Loucy (cell line): ENCODE results near the gene FCSK.

Experiments used
- CTCF ChIP-seq: fragments of 200-600 bp; sonication (generic); conservative IDR thresholded peaks from 2 replicates; pipeline ENCODE4 v1.5.1; 2014; ENCODE audit warnings: mild to moderate bottlenecking, antibody characterized with exemption, low read length
- EZH2phosphoT487 ChIP-seq: fragments of 200-600 bp; IDR thresholded peaks from 2 replicates; pipeline ENCODE4 v1.6.1; 2018; ENCODE audit warnings: antibody characterized with exemption, mild to moderate bottlenecking, moderate library complexity, borderline replicate concordance

- no peak for TF ChIP-seq CTCF
- no peak for TF ChIP-seq EZH2phosphoT487
Observed at GRCh38 chr16:70472786-70473433, 18.5 kb downstream of the FCSK start.
